Ascending aorta (tissue), 2 donors: Measurements from ENCODE around the gene YIPF1. TPM values are rescaled to one million over a fixed set of nuclear protein-coding genes. Genes with fewer than 3 reads are reported as not detected.

Experiments
- DNase-seq, 2 donors: peaks; one replicate each; pipeline ENCODE4 v3.0.0-alpha.2; 2019; ENCODE audit warnings: low spot score in 2 of 2
- H3K27ac ChIP-seq, 2 donors: fragments of 200-600 bp; sonication (generic); one replicate each; pipeline ENCODE4 v1.5.1; 2016 to 2017; ENCODE audit warnings: mild to moderate bottlenecking in 1 of 2
- H3K27me3 ChIP-seq: fragments of 200-600 bp; sonication (generic); one replicate; pipeline ENCODE4 v1.5.1; 2017
- H3K36me3 ChIP-seq, 2 donors: fragments of 200-600 bp; sonication (generic); one replicate each; pipeline ENCODE4 v1.5.1; 2016
- H3K4me1 ChIP-seq, 2 donors: fragments of 200-600 bp; sonication (generic); one replicate each; pipeline ENCODE4 v1.5.1; 2016 to 2017; ENCODE audit warnings: mild to moderate bottlenecking in 1 of 2
- H3K4me3 ChIP-seq, 2 donors: fragments of 200-600 bp; sonication (generic); one replicate each; pipeline ENCODE4 v1.5.1; 2016 to 2017; ENCODE audit warnings: mild to moderate bottlenecking in 1 of 2
- H3K9me3 ChIP-seq, 2 donors: fragments of 200-600 bp; sonication (generic); one replicate each; pipeline ENCODE4 v1.5.1; 2016
- CTCF ChIP-seq, 3 experiments: fragments of 200-600 bp in 2 of 3; fragments of 450-650 bp in 1 of 3; sonication (generic) in 2 of 3; IDR thresholded peaks; one replicate each; pipeline ENCODE4 v1.5.1; 2016 to 2019; ENCODE audit warnings: antibody characterized with exemption in 3 of 3, mild to moderate bottlenecking in 1 of 3, moderate library complexity in 1 of 3
- intact Hi-C: fragments of 100-400 bp; cut with DNase I; formaldehyde crosslinking; loops from one replicate; pipeline ENCODE4 v1.15.1; 2023
- total RNA-seq: library from RNA; depleted of rRNA; stranded (reverse); fragments of >200 nt; gene quantifications from one replicate; pipeline ENCODE4 v1.1.0, GENCODE V29; 2016

YIPF1 gene
- total RNA-seq, 1 donor from 2014 or later, result 17.0 TPM

- no peak overlapping the region for H3K27ac ChIP-seq
- H3K27me3 ChIP-seq, result no peaks in the 10 kb centered on the region
- intact Hi-C loops, result no loop called here
- no peak for TF ChIP-seq CTCF (IDR thresholded peaks at IDR 0.05)
- no peaks in the 10 kb centered on the region for H3K4me1 ChIP-seq
- peaks cover 5 to 36% of the 10 kb centered on the region in 2 donors for H3K36me3 ChIP-seq
- no peak for DNase-seq
- no peaks in the 10 kb centered on the region for H3K9me3 ChIP-seq
- H3K4me3 ChIP-seq, result no peak overlapping the region
These were observed 85.4 kb downstream of the YIPF1 start for GRCh38 chr1:53804181-53804580.

Other genes with a start within 250 kb of the YIPF1 start
- gene GLIS1, start 150.6 kb downstream of the YIPF1 start, total RNA-seq, result not detected
- 9.3 TPM for gene NDC1, start 51.5 kb downstream of the YIPF1 start, total RNA-seq
- not detected for gene DIO1, start 4.4 kb upstream of the YIPF1 start, total RNA-seq
- gene IFT25, start 55.9 kb upstream of the YIPF1 start, total RNA-seq, result not detected
- gene LRRC42, start 56.6 kb upstream of the YIPF1 start, total RNA-seq, result 28.2 TPM
- gene LDLRAD1, start 128.4 kb upstream of the YIPF1 start, total RNA-seq, result not detected
- 97.5 TPM for gene TMEM59, start 163.4 kb upstream of the YIPF1 start, total RNA-seq
- 0.64 TPM for gene TCEANC2, start 163.8 kb upstream of the YIPF1 start, total RNA-seq